HepG2 (cell line): ENCODE data around the gene PLEKHA8. TPM values are rescaled to one million over a fixed set of nuclear protein-coding genes. Genes with fewer than 3 reads are reported as not detected.

Experiments used
- ATF7-NPFF ChIP-seq: sonication (generic); formaldehyde crosslinking; IDR thresholded peaks from 2 replicates; pipeline ENCODE4 v1.8.1; 2023; ENCODE audit warnings: mild to moderate bottlenecking, low read depth, missing genetic modification reagents, moderate library complexity
- ATM ChIP-seq: fragments of 450-650 bp; IDR thresholded peaks from 2 replicates; pipeline ENCODE4 v1.7.1; 2017; ENCODE audit warnings: mild to moderate bottlenecking, borderline replicate concordance
- CBX2 ChIP-seq, 2 experiments: fragments of 200-600 bp in 1 of 2; sonication (generic); formaldehyde crosslinking in 1 of 2; IDR thresholded peaks; 2 replicates each; pipeline versions ENCODE4 v1.7.0 to v1.8.1; 2018 to 2022; ENCODE audit warnings: low read depth in 2 of 2, low read length in 1 of 2, mild to moderate bottlenecking in 1 of 2, missing genetic modification reagents in 1 of 2
- CHD2 ChIP-seq: IDR thresholded peaks from 2 replicates; pipeline ENCODE4 v1.6.1; 2011; ENCODE audit warnings: low read depth, low read length, improper control_type of control experiment
- CREM ChIP-seq, 2 experiments: sonication (generic) in 1 of 2; formaldehyde crosslinking in 1 of 2; IDR thresholded peaks; 2 replicates each; pipeline versions ENCODE4 v1.4.0 to v1.6.1; 2016 to 2020; ENCODE audit warnings: antibody characterized with exemption in 1 of 2, mild to moderate bottlenecking in 1 of 2, missing genetic modification reagents in 1 of 2
- GABPA ChIP-seq, 2 experiments: IDR thresholded peaks; 2 replicates each; pipeline ENCODE4 v1.6.1; 2011 to 2016; ENCODE audit warnings: low read depth in 2 of 2, low read length in 1 of 2, missing biosample characterization in 1 of 2, missing genetic modification characterization in 1 of 2
- IRF2 ChIP-seq: IDR thresholded peaks from 2 replicates; pipeline ENCODE4 v1.6.1; 2018; ENCODE audit warnings: missing genetic modification reagents, missing compliant biosample characterization
- ISX ChIP-seq: sonication (generic); formaldehyde crosslinking; conservative IDR thresholded peaks from 2 replicates; pipeline ENCODE4 v1.5.0; 2020; ENCODE audit warnings: missing genetic modification reagents
- MXD1 ChIP-seq: sonication (generic); formaldehyde crosslinking; IDR thresholded peaks from 2 replicates; pipeline ENCODE4 v1.4.0; 2020; ENCODE audit warnings: mild to moderate bottlenecking, missing genetic modification reagents
- PHB2 ChIP-seq: fragments of 450-650 bp; IDR thresholded peaks from 2 replicates; pipeline ENCODE4 v1.6.1; 2018; ENCODE audit not compliant: partially characterized antibody
- RCOR2 ChIP-seq: IDR thresholded peaks from 2 replicates; pipeline ENCODE4 v1.6.1; 2016; ENCODE audit warnings: missing biosample characterization, missing genetic modification reagents
- SSRP1 ChIP-seq: IDR thresholded peaks from 2 replicates; pipeline ENCODE4 v1.6.1; 2016; ENCODE audit warnings: control low read depth
- TBP ChIP-seq: sonication (generic); formaldehyde crosslinking; IDR thresholded peaks from 2 replicates; pipeline ENCODE4 v1.5.0; 2020; ENCODE audit warnings: missing genetic modification reagents
- TBX3 ChIP-seq: fragments of 450-650 bp; IDR thresholded peaks from 2 replicates; pipeline ENCODE4 v1.6.1; 2017; ENCODE audit warnings: antibody characterized with exemption, mild to moderate bottlenecking, inconsistent platforms, borderline replicate concordance
- TMF1 ChIP-seq: sonication (generic); formaldehyde crosslinking; IDR thresholded peaks from 2 replicates; pipeline ENCODE4 v1.8.1; 2022; ENCODE audit warnings: low read depth, missing genetic modification reagents
- ZNF224 ChIP-seq: sonication (generic); formaldehyde crosslinking; IDR thresholded peaks from 2 replicates; pipeline ENCODE4 v1.5.0; 2020; ENCODE audit warnings: mild to moderate bottlenecking, missing genetic modification reagents
- ZNF281 ChIP-seq: sonication (generic); formaldehyde crosslinking; IDR thresholded peaks from 2 replicates; pipeline ENCODE4 v1.4.0; 2020; ENCODE audit warnings: missing genetic modification reagents, borderline replicate concordance
- ZNF296 ChIP-seq: sonication (generic); formaldehyde crosslinking; conservative IDR thresholded peaks from 2 replicates; pipeline ENCODE4 v1.5.0; 2020; ENCODE audit warnings: mild to moderate bottlenecking, missing genetic modification reagents
- ZNF335 ChIP-seq: sonication (generic); formaldehyde crosslinking; IDR thresholded peaks from 2 replicates; pipeline ENCODE4 v1.4.0; 2020; ENCODE audit warnings: missing genetic modification reagents
- ZNF350 ChIP-seq: sonication (generic); formaldehyde crosslinking; IDR thresholded peaks from 2 replicates; pipeline ENCODE4 v1.4.0; 2020; ENCODE audit warnings: mild to moderate bottlenecking, low read depth, missing genetic modification reagents, borderline replicate concordance
- ZNF484 ChIP-seq: sonication (generic); formaldehyde crosslinking; IDR thresholded peaks from 2 replicates; pipeline ENCODE4 v1.5.1; 2020; ENCODE audit warnings: mild to moderate bottlenecking, low read depth, missing genetic modification reagents, borderline replicate concordance
- ZNF546 ChIP-seq: sonication (generic); formaldehyde crosslinking; conservative IDR thresholded peaks from 2 replicates; pipeline ENCODE4 v1.8.1; 2023; ENCODE audit warnings: mild to moderate bottlenecking, missing genetic modification reagents
- ZNF607 ChIP-seq: sonication (generic); formaldehyde crosslinking; IDR thresholded peaks from 2 replicates; pipeline ENCODE4 v1.5.1; 2020; ENCODE audit warnings: missing genetic modification reagents, mild to moderate bottlenecking, borderline replicate concordance
- ZNF660 ChIP-seq: sonication (generic); formaldehyde crosslinking; IDR thresholded peaks from 2 replicates; pipeline ENCODE4 v1.5.1; 2020; ENCODE audit warnings: mild to moderate bottlenecking, low read depth, missing genetic modification reagents, borderline replicate concordance
- ZNF670 ChIP-seq: sonication (generic); formaldehyde crosslinking; IDR thresholded peaks from 2 replicates; pipeline ENCODE4 v1.8.0; 2022; ENCODE audit warnings: mild to moderate bottlenecking, missing genetic modification reagents, borderline replicate concordance
- ZNF784 ChIP-seq: sonication (generic); formaldehyde crosslinking; IDR thresholded peaks from 2 replicates; pipeline ENCODE4 v1.5.1; 2020; ENCODE audit warnings: missing genetic modification reagents, mild to moderate bottlenecking, borderline replicate concordance
- ZSCAN12 ChIP-seq: sonication (generic); formaldehyde crosslinking; IDR thresholded peaks from 2 replicates; pipeline ENCODE4 v1.9.0; 2021; ENCODE audit warnings: mild to moderate bottlenecking, missing genetic modification reagents
- polyA plus RNA-seq, 8 experiments: library from polyadenylated mRNA; depleted of rRNA in 3 of 8; stranded (reverse) in 7 of 8; unstranded in 1 of 8; fragments of >200 nt; fragmentation: Illumina TruSeq in 4 of 8; extraction: Trizol in 4 of 8; gene quantifications; 2 replicates each; pipeline versions ENCODE4 v1.2.1 to v1.2.3, GENCODE V29; 2011 to 2016; ENCODE audit warnings: low read depth in 4 of 8, missing spikeins in 1 of 8, mixed read lengths in 1 of 8; ENCODE audit not compliant: insufficient read depth in 1 of 8
- total RNA-seq, 5 experiments: library from RNA; depleted of rRNA; stranded (reverse); fragments of >200 nt; fragmentation: Illumina TruSeq; extraction: Trizol; gene quantifications; 2 replicates each; pipeline ENCODE4 v1.2.3, GENCODE V29; 2016; ENCODE audit warnings: low read depth in 1 of 5

PLEKHA8 gene
- total and polyA plus RNA-seq, 2 of the 13 experiments (the other 11 are each of a cell fraction or from before 2014, with no cell fraction given): 12.5 to 26.4 TPM

GRCh38 chr7:30026229-30027064 lies 1.8 kb upstream of the PLEKHA8 start, which contains the start of gene FKBP14 (continued):
- TF ChIP-seq ZNF281: no peak
- TF ChIP-seq ISX (CRISPR knock-in tag): no peak
- TF ChIP-seq TBP (CRISPR knock-in tag): no peak
- no peak for TF ChIP-seq CBX2 (IDR thresholded peaks at IDR 0.05; ENCODE audit: low read depth, low read length)
- TF ChIP-seq CBX2 (CRISPR knock-in tag; IDR thresholded peaks at IDR 0.05; ENCODE audit: low read depth): no peak
- 0 out of 2 replicates have a peak, but pooled peaks have one; percentile 5 for TF ChIP-seq SSRP1 (CRISPR knock-in tag)
- no peak for TF ChIP-seq ZNF484 (CRISPR knock-in tag)
- peak; percentile 46; the same call in 1 of the 2 replicates for TF ChIP-seq CHD2
- TF ChIP-seq RCOR2 (CRISPR knock-in tag): no peak
- no peak for TF ChIP-seq ZNF224 (CRISPR knock-in tag)
- no peak for TF ChIP-seq GABPA (IDR thresholded peaks at IDR 0.05; ENCODE audit: low read depth, low read length)
- TF ChIP-seq GABPA (CRISPR knock-in tag; IDR thresholded peaks at IDR 0.05; ENCODE audit: low read depth): peak; percentile 76
- TF ChIP-seq ZNF660 (CRISPR knock-in tag): no peak
- no peak for TF ChIP-seq ATM
- TF ChIP-seq ZSCAN12 (CRISPR knock-in tag): no peak
- no peak for TF ChIP-seq PHB2
- TF ChIP-seq ZNF296 (CRISPR knock-in tag): no peak
- TF ChIP-seq ZNF607 (CRISPR knock-in tag): peak; percentile 61; the same call in 1 of the 2 replicates
- peak; percentile 74 for TF ChIP-seq IRF2 (CRISPR knock-in tag)
- no peak for TF ChIP-seq MXD1 (CRISPR knock-in tag)
- TF ChIP-seq ZNF546: no peak
- TF ChIP-seq ZNF335 (CRISPR knock-in tag): no peak
- TF ChIP-seq ZNF350 (CRISPR knock-in tag): no peak; the same call in 1 of the 2 replicates
- TF ChIP-seq ZNF784 (CRISPR knock-in tag): no peak
- no peak for TF ChIP-seq ATF7-NPFF (CRISPR knock-in tag)
- no peak for TF ChIP-seq TMF1 (CRISPR knock-in tag)
- peak; percentile 61; the same call in 1 of the 2 replicates for TF ChIP-seq CREM (IDR thresholded peaks at IDR 0.05)
- TF ChIP-seq CREM (CRISPR knock-in tag; IDR thresholded peaks at IDR 0.05): no peak
- TF ChIP-seq TBX3: no peak
- no peak for TF ChIP-seq ZNF670 (CRISPR knock-in tag)
